Measurements from ENCODE around the gene ANKHD1. TPM values are rescaled to one million over a fixed set of nuclear protein-coding genes. Genes with fewer than 3 reads are reported as not detected.
A peak's percentile ranks its signal among the peaks of the same experiment; 100 is the strongest.

ANKHD1 gene
- total and polyA plus RNA-seq, 11 donors = 41.4 to 78.8 (median 58.1) TPM

DNA sequence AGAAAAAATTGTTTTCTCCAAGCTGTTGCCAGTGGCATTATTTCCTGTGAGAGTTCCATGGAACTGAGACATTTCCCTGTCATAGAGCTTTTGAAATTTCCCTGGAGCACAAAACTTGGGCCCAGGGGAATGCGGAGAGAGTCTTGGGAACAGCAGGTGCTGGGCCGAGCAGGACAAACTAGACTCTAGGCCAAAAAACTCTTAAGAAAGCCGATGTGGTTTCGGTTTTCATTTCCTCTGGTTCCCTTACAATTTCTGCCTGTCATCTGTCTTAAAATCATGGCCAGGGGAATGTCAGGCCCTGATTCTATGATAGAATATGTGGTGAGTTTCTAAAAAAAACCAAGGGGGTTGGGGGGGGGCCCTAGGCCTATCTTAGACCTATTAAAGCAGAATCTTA lies 167.6 kb downstream of the ANKHD1 start:
- no peak for TF ChIP-seq POLR2A (IDR thresholded peaks at IDR 0.05)
- TF ChIP-seq, protein P1, sequence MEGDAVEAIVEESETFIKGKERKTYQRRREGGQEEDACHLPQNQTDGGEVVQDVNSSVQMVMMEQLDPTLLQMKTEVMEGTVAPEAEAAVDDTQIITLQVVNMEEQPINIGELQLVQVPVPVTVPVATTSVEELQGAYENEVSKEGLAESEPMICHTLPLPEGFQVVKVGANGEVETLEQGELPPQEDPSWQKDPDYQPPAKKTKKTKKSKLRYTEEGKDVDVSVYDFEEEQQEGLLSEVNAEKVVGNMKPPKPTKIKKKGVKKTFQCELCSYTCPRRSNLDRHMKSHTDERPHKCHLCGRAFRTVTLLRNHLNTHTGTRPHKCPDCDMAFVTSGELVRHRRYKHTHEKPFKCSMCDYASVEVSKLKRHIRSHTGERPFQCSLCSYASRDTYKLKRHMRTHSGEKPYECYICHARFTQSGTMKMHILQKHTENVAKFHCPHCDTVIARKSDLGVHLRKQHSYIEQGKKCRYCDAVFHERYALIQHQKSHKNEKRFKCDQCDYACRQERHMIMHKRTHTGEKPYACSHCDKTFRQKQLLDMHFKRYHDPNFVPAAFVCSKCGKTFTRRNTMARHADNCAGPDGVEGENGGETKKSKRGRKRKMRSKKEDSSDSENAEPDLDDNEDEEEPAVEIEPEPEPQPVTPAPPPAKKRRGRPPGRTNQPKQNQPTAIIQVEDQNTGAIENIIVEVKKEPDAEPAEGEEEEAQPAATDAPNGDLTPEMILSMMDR (IDR thresholded peaks at IDR 0.05) = no peak
- DNase-seq (no peak), ATAC-seq (no peak)
- intact Hi-C loops (cut with DNase I) = loop anchor here in 4 of 10 donors (5.0 to 10.0 kb wide), 2 partner anchors 68 to 136 kb away; partner anchors contain the start of genes TMCO6 (in 3 of the 4) and ZMAT2 (in 1 of the 4)
- Histone ChIP-seq H3K27me3 (no peaks in the 10 kb centered on the region), H3K9me3 (no peaks in the 10 kb centered on the region), H3K4me3 (peak overlapping the region in 3 of 12 donors; percentile 3 to 13 (median 4)), H3K27ac (peak overlapping the region; percentile 68 to 90 (median 80)), H3K36me3 (peaks cover 0 to 37% (median 26%) of the 10 kb centered on the region in 9 donors), H3K4me1 (peaks cover 11 to 74% (median 54%) of the 10 kb centered on the region in 12 donors)
- 33 to 60% (median 39%) methylated on average over 4 of the region's 4 CpGs for WGBS, 4 donors

DNA sequence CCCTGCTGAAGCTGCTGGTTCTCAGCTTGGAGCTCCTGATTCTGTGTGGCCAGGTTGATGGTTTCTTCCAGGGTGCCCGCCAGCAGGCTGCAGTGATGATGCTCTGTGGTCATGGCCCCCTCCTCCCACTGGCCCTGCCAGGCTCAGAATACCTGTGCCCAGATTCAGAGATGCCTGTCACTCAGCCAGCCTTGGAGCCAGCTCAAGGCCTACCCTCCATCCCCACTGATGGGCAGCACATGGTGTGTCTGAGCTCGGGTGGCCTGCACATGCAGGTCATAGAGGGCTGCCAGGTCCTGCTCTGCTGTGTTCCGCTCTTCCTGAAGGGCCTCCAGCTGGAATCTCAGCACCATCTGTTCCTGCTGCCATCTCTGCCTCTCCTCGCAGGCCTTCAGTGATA lies 168.4 kb downstream of the ANKHD1 start:
- Histone ChIP-seq H3K9me3 (no peaks in the 10 kb centered on the region), H3K4me1 (peaks cover 11 to 78% (median 53%) of the 10 kb centered on the region in 12 donors), H3K27ac (peak overlapping the region; percentile 56 to 90 (median 80)), H3K4me3 (no peak overlapping the region), H3K36me3 (peaks cover 0 to 37% (median 26%) of the 10 kb centered on the region in 9 donors), H3K27me3 (no peaks in the 10 kb centered on the region)
- TF ChIP-seq, protein P1 (IDR thresholded peaks at IDR 0.05) = no peak
- no peak for TF ChIP-seq POLR2A (IDR thresholded peaks at IDR 0.05)
- 76 to 91% (median 86%) methylated on average over 3 to 4 of the region's 4 CpGs for WGBS, 4 donors
- ATAC-seq (no peak), DNase-seq (no peak)
- intact Hi-C loops (cut with DNase I) = loop anchor here in 1 of 10 donors (2.0 kb wide), 1 partner anchor 63 kb away; the partner anchor contains the start of gene CD14

DNA sequence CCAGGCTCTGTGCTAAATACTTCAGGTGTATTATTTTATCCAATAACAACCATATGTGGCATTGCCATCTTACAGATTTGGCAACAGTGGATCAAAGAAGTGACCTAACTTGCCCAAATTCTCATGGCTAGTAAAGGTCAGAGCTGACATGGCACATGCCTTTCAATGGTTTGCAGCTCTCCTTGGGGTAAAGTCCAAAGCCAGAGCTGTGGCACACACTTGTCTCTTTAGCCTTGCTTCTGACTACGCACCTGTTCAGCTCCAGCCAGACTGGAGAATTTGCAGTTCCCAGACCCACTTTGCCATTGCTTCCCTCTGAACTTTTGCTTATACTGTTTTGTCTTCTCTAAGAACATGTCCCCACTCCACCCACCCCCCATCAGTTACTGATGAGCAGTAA lies 168.9 kb downstream of the ANKHD1 start:
- 94 to 100% (median 99%) methylated on average over 1 of the region's 1 CpG for WGBS, 4 donors
- peak overlapping the region in 11 of 12 donors; percentile 42 to 90 (median 79) for H3K27ac ChIP-seq
- intact Hi-C loops (cut with DNase I) = loop anchor here in 1 of 10 donors (2.0 kb wide), 1 partner anchor 62 kb away; the partner anchor contains the start of gene CD14

DNA sequence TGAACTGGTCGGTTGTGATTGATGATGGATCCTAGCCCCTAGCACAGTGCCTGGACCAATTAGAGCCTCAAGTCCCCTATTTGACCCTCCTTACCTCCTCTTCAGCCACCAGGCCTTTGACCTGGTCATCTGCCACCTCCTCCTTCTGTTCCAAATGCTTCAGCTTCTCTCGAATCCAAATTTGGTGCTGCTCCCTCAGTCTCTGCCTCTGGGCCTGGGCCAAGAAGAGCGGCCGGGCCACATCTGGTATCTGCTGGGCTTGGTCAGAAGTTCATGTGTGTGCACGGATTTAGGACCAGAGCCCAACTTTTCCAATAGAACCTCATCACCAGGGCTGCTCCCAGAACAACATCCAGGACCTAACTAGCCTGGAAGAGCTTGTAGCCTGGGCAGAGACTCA lies 169.5 kb downstream of the ANKHD1 start:
- H3K27me3 ChIP-seq = no peaks in the 10 kb centered on the region
- peak; percentile 53 to 79 (median 67) for DNase-seq
- TF ChIP-seq, protein P1 (IDR thresholded peaks at IDR 0.05) = no peak
- TF ChIP-seq POLR2A (IDR thresholded peaks at IDR 0.05) = no peak
- intact Hi-C loops (cut with DNase I) = loop anchor here in 1 of 10 donors (2.0 kb wide), 1 partner anchor 62 kb away; the partner anchor contains the start of gene CD14
- peaks cover 0 to 34% (median 25%) of the 10 kb centered on the region in 9 donors for H3K36me3 ChIP-seq
- H3K27ac ChIP-seq = peak overlapping the region in 11 of 12 donors; percentile 42 to 90 (median 77)
- H3K4me1 ChIP-seq = peaks cover 11 to 74% (median 43%) of the 10 kb centered on the region in 12 donors
- 37 to 57% (median 47%) methylated on average over 5 of the region's 5 CpGs for WGBS, 4 donors
- H3K9me3 ChIP-seq = no peaks in the 10 kb centered on the region
- no peak overlapping the region for H3K4me3 ChIP-seq
- ATAC-seq = peak in 3 of 4 donors; percentile 21 to 49 (median 36)

More for the DNA sequence above, 168.9 kb downstream of the ANKHD1 start:
- Histone ChIP-seq H3K4me1 (peaks cover 11 to 76% (median 50%) of the 10 kb centered on the region in 12 donors), H3K27me3 (no peaks in the 10 kb centered on the region), H3K9me3 (no peaks in the 10 kb centered on the region), H3K4me3 (no peak overlapping the region), H3K36me3 (peaks cover 0 to 37% (median 26%) of the 10 kb centered on the region in 9 donors)
- TF ChIP-seq, protein P1 (IDR thresholded peaks at IDR 0.05) = no peak
- TF ChIP-seq POLR2A (IDR thresholded peaks at IDR 0.05) = no peak
- DNase-seq = no peak
- ATAC-seq = no peak

All from heart left ventricle (tissue), 16 donors.